GM12872 (cell line): Measurements from ENCODE around the gene IDUA.

Experiments
- TF ChIP-seq, protein P1 (sequence below): IDR thresholded peaks from 3 replicates; pipeline ENCODE4 v1.5.1; 2011; ENCODE audit warnings: low read depth, mild to moderate bottlenecking, low read length, moderate library complexity; ENCODE audit not compliant: insufficient read depth

The IDUA gene

DNA sequence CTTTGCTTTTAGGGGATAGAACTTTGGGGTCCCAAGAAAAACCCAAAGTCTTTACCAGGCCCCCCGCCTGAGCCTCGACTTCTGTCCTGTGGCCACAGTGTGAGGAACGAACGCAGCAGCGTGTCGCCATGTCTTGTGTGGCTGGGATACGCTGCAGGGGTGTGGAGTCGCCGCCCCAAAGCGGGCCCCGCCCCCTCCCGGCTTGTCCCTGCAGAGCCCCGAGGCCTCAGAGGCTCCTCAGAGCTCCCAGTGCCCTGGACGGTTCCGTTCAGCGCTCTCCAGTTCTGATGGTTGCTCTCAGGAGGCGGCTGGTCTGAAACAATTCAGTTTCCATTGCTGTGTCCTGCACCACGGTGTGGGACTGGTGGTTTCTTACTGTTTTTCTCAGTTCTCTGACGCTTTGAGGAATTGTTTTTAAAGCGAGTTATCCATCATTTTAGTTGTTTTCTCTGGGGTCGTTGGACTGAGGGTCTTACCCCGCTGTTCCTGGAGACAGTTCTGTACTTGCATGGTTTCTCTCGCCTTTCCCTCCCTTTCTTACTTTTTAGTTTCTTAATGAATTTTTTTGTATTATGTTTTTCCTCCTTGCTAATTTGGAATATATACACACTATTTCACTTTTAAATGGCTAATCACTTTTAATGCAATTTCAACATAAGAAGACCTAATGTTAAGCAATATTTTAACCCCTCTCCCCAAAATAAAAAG is 1.6 kb upstream of the IDUA start:
- TF ChIP-seq, protein P1, sequence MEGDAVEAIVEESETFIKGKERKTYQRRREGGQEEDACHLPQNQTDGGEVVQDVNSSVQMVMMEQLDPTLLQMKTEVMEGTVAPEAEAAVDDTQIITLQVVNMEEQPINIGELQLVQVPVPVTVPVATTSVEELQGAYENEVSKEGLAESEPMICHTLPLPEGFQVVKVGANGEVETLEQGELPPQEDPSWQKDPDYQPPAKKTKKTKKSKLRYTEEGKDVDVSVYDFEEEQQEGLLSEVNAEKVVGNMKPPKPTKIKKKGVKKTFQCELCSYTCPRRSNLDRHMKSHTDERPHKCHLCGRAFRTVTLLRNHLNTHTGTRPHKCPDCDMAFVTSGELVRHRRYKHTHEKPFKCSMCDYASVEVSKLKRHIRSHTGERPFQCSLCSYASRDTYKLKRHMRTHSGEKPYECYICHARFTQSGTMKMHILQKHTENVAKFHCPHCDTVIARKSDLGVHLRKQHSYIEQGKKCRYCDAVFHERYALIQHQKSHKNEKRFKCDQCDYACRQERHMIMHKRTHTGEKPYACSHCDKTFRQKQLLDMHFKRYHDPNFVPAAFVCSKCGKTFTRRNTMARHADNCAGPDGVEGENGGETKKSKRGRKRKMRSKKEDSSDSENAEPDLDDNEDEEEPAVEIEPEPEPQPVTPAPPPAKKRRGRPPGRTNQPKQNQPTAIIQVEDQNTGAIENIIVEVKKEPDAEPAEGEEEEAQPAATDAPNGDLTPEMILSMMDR: no peak

DNA sequence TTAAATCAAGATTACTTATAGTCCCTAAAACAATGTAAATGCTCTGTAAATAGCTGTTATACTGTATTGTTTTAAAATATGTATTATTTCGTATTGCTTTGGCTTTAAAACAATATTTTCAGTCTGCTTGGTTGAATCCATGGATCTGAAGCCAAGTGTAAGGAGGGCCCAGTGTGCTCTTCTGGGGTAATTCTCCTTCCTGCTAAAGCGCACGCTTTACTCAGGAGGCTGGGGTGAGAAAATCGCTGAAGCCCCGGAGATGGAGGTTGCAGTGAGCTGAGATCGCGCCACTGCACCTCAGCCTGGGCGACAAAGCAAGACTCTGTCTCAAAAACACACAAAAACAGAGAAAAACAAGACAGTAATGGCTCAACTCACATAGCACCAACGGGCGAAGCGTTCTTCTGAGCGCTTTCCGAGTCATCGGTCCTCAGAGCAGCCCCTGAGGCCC is 391 bp upstream of the IDUA start:
- TF ChIP-seq, protein P1: no peak

- TF ChIP-seq, protein P1: no peak
These were observed 1.0 kb downstream of the IDUA start for GRCh38 chr4:987624-988513.

GRCh38 chr4:988726-989721 is 2.2 kb downstream of the IDUA start:
- TF ChIP-seq, protein P1: no peak

GRCh38 chr4:989722-990471 is 3.1 kb downstream of the IDUA start:
- TF ChIP-seq, protein P1: no peak

DNA sequence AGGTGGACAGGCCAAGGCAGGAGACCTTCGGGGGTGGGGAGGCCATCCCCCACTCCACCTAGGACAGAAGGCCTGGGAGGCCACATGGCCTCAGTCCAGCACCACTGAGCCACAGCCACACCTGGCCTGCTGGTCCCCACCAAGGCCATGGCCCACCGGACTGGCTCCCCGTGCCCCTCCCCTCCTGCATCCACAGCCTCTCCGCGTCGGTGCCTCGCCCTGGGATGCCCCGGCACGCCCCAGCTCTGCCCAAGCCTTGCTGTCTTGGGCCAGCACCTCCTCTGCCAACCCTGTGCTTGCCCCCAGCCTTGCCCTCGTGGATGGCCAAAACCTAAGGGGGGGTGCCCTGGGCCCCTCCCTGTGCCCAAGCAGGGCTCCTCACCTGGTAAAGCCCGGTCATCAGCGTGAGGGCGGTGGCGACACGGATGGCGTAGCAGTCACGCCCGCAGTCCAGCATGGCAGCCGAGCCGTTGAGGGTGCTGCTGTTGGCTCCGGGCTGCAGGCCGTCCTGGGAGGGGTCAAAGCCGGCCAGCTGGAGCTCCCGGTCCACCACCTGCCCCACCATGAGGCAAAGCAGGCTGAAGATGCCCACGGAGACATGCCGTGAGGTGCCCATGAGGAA is 4.0 kb downstream of the IDUA start:
- TF ChIP-seq, protein P1: no peak
